ENCODE data around the gene KRT40.

DNA sequence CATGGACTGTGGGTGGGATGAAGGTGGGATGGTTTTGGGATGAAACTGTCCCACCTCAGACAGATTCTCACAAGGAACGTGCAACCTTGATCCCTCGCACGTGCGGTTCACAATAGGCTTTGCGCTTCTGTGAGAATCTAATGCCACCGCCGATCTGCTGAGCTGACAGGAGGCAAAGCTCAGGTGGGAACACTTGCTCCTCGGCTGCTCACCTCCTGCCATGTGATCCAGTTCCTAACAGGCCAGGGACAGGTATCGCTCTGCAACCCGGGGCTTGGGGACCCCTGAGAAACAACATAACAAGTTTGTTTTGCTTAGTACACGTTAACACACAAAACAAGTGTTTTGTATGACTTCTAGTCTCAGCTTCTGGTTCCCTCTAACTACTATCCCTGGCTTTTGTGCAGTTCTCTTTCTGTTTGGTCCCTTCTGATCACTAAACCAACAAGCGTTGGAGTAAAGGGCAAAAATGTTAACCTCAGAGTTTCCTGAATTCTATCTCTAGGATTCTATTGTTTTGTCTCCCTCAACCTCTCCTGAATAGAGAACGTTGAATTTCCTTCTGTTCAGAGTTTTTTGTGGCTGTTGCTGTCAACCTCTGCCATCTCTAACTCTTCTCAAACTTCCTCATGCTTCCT, 32.6 kb upstream of the KRT40 start:
- TF ChIP-seq, protein P1, sequence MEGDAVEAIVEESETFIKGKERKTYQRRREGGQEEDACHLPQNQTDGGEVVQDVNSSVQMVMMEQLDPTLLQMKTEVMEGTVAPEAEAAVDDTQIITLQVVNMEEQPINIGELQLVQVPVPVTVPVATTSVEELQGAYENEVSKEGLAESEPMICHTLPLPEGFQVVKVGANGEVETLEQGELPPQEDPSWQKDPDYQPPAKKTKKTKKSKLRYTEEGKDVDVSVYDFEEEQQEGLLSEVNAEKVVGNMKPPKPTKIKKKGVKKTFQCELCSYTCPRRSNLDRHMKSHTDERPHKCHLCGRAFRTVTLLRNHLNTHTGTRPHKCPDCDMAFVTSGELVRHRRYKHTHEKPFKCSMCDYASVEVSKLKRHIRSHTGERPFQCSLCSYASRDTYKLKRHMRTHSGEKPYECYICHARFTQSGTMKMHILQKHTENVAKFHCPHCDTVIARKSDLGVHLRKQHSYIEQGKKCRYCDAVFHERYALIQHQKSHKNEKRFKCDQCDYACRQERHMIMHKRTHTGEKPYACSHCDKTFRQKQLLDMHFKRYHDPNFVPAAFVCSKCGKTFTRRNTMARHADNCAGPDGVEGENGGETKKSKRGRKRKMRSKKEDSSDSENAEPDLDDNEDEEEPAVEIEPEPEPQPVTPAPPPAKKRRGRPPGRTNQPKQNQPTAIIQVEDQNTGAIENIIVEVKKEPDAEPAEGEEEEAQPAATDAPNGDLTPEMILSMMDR (IDR thresholded peaks at IDR 0.05; ENCODE audit: low read depth, low read length, missing input control), result no peak
- TF ChIP-seq, protein P2, sequence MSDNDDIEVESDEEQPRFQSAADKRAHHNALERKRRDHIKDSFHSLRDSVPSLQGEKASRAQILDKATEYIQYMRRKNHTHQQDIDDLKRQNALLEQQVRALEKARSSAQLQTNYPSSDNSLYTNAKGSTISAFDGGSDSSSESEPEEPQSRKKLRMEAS (IDR thresholded peaks at IDR 0.05), result no peak

Data from liver (tissue), 2 donors.